ENCODE data around the gene PURB.

Gene PURB

DNA sequence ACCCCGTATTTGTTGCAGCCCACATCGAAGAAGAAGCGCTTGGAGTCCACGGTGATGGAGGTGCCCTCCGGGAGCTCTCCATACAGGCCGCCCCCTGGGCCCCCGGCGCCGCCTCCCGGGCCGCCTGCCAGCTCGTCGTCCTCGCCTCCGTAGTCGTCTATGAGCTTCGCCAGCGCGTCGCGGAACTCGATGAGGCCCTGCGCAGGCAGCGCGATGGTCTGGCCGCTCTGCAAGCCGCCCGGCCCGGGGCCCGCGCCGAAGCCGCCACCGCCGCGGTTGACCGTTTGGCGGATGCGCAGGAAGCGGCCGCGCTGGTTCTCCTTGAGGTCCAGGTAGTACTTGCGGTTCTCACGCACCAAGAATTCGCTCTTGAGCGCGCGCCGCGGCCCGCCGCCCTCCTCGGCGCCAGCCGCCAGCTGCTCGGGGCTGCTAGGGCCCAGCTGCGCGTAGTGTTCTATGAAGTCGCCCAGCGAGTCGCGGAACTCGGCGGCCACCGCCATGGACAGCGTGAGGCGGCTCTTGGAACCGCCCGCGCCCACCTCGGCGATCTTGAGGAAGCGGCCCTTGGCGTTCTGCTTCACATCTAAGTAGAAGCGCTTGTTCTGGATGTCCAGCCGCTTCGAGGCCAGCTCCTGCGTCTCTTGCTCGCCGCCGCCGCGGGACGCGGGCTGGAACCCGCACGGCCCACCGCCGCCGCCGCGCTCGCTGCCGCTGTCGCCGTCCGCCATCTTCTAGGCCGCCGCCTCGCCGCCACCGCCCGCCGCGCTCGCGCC lies 523 bp downstream of the PURB start:
- Histone ChIP-seq H3K36me3 (ENCODE audit: insufficient read depth, low read length) (no peaks in the 10 kb centered on the region), H3K9me2 (replicated peaks; ENCODE audit: low read depth, low read length) (no peaks in the 10 kb centered on the region), H3K27me3 (ENCODE audit: insufficient read depth, low read length, poor library complexity, severe bottlenecking) (no peaks in the 10 kb centered on the region), H3K4me3 (ENCODE audit: low read length, poor library complexity, severe bottlenecking) (peak overlapping the region; percentile 94), H3F3A (ENCODE audit: low read depth) (peaks cover 5% of the 10 kb centered on the region; the same call in 1 of the 2 replicates), H3K4me2 (ENCODE audit: low read depth, low read length, poor library complexity, severe bottlenecking) (peak overlapping the region; percentile 98), H3K9me3 (ENCODE audit: insufficient read depth, low read depth, low read length) (no peaks in the 10 kb centered on the region), H3K4me1 (ENCODE audit: insufficient read depth, low read length, poor library complexity, severe bottlenecking) (peaks cover 47% of the 10 kb centered on the region), H3K79me2 (ENCODE audit: insufficient read depth, low read length) (peaks cover 53% of the 10 kb centered on the region), H3K9ac (ENCODE audit: low read depth, low read length, poor library complexity, severe bottlenecking) (peak overlapping the region; percentile 89), H4K20me1 (ENCODE audit: insufficient read depth, low read length, poor library complexity, severe bottlenecking) (peaks cover 49% of the 10 kb centered on the region), H2AFZ (ENCODE audit: low read length) (peak overlapping the region; percentile 38; the same call in 1 of the 2 replicates)
- TF ChIP-seq CTCF (conservative IDR thresholded peaks at IDR 0.05; ENCODE audit: low read length) (no peak), EZH2phosphoT487 (IDR thresholded peaks at IDR 0.05; ENCODE audit: borderline replicate concordance) (no peak)

DNA sequence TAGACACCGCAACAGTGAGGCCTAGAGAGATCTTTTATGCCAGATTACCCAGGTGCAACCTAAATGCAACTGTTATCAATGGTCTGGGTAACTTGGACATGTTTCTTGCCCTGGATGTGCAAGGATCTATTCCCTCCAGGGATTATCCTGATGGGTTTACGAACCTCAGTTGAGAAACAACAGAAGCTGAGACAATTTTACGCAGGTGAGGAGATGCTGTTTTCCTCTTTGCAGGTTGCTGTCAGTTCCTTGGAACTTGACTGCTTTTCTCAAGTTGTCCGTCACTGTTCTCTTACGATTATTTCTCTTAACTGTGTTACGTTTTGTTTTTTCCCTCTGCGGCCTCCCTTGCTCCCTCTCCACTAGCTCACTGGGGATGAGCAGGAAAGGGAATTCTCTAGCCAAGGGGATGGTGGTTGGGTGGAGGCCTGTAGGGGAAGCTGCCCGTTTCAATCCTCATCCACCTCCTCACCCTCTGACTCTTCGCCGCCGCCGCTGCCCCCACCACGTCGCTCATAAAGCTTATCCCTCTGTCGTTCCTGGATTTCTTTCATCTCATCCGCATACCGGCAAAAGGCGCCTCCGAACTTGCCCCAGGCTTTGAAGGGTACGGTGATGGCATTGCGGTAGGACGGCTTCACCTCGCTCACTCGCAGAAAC lies 1.2 kb downstream of the PURB start:
- peak overlapping the region; percentile 98 for H3K4me2 ChIP-seq (ENCODE audit: low read depth, low read length, poor library complexity, severe bottlenecking)
- no peaks in the 10 kb centered on the region for H3K27me3 ChIP-seq (ENCODE audit: insufficient read depth, low read length, poor library complexity, severe bottlenecking)
- H3K36me3 ChIP-seq (ENCODE audit: insufficient read depth, low read length), result no peaks in the 10 kb centered on the region
- peak overlapping the region; percentile 89 for H3K9ac ChIP-seq (ENCODE audit: low read depth, low read length, poor library complexity, severe bottlenecking)
- peaks cover 60% of the 10 kb centered on the region for H3K79me2 ChIP-seq (ENCODE audit: insufficient read depth, low read length)
- peaks cover 56% of the 10 kb centered on the region for H4K20me1 ChIP-seq (ENCODE audit: insufficient read depth, low read length, poor library complexity, severe bottlenecking)
- TF ChIP-seq CTCF (conservative IDR thresholded peaks at IDR 0.05; ENCODE audit: low read length) (no peak), EZH2phosphoT487 (IDR thresholded peaks at IDR 0.05; ENCODE audit: borderline replicate concordance) (no peak)
- peaks cover 51% of the 10 kb centered on the region for H3K4me1 ChIP-seq (ENCODE audit: insufficient read depth, low read length, poor library complexity, severe bottlenecking)
- H2AFZ ChIP-seq (ENCODE audit: low read length), result no peak overlapping the region
- no peaks in the 10 kb centered on the region for H3K9me2 ChIP-seq (replicated peaks; ENCODE audit: low read depth, low read length)
- no peaks in the 10 kb centered on the region for H3K9me3 ChIP-seq (ENCODE audit: insufficient read depth, low read depth, low read length)
- peak overlapping the region; percentile 94 for H3K4me3 ChIP-seq (ENCODE audit: low read length, poor library complexity, severe bottlenecking)
- H3F3A ChIP-seq (ENCODE audit: low read depth), result peaks cover 5% of the 10 kb centered on the region; the same call in 1 of the 2 replicates

GRCh38 chr7:44882899-44883298 lies 2.4 kb downstream of the PURB start:
- Histone ChIP-seq H3K36me3 (ENCODE audit: insufficient read depth, low read length) (no peaks in the 10 kb centered on the region), H3F3A (ENCODE audit: low read depth) (peaks cover 5% of the 10 kb centered on the region; the same call in 1 of the 2 replicates), H3K9me3 (ENCODE audit: insufficient read depth, low read depth, low read length) (no peaks in the 10 kb centered on the region), H4K20me1 (ENCODE audit: insufficient read depth, low read length, poor library complexity, severe bottlenecking) (peaks cover 60% of the 10 kb centered on the region), H3K9ac (ENCODE audit: low read depth, low read length, poor library complexity, severe bottlenecking) (peak overlapping the region; percentile 89), H3K4me2 (ENCODE audit: low read depth, low read length, poor library complexity, severe bottlenecking) (peak overlapping the region; percentile 98), H3K27me3 (ENCODE audit: insufficient read depth, low read length, poor library complexity, severe bottlenecking) (no peaks in the 10 kb centered on the region), H3K4me1 (ENCODE audit: insufficient read depth, low read length, poor library complexity, severe bottlenecking) (peaks cover 51% of the 10 kb centered on the region), H2AFZ (ENCODE audit: low read length) (no peak overlapping the region), H3K9me2 (replicated peaks; ENCODE audit: low read depth, low read length) (no peaks in the 10 kb centered on the region), H3K4me3 (ENCODE audit: low read length, poor library complexity, severe bottlenecking) (peak overlapping the region; percentile 94), H3K79me2 (ENCODE audit: insufficient read depth, low read length) (peaks cover 72% of the 10 kb centered on the region)
- no peak for TF ChIP-seq EZH2phosphoT487 (IDR thresholded peaks at IDR 0.05; ENCODE audit: borderline replicate concordance)
- TF ChIP-seq CTCF (conservative IDR thresholded peaks at IDR 0.05; ENCODE audit: low read length), result no peak
